RWPE1 (cell line): ENCODE measurements around the gene REEP1.
"Not testable (repeated sequence)": the region's sequence is repeated elsewhere in the genome, so short reads cannot be mapped to it uniquely, and the experiment has no call there.

Experiments used
- CTCF ChIA-PET: fragments of 350-600 bp; sonication (Branson Sonifier 250); formaldehyde crosslinking; extraction: SDS; loops from one replicate; lab custom pipeline; 2021; lab: Yijun Ruan, JAX
- POLR2A ChIA-PET: fragments of 400-600 bp; formaldehyde crosslinking; extraction: SDS; loops from one replicate; lab custom pipeline; 2020; ENCODE audit warnings: antibody characterized with exemption; ENCODE audit not compliant: low non-redundant PET; lab: Yijun Ruan, JAX
- DNase-seq: peaks from one replicate; pipeline ENCODE4 v3.0.0; 2012; ENCODE audit warnings: low spot score
- H3K27ac ChIP-seq: fragments of 450-650 bp; 2 replicates; pipeline ENCODE4 v1.5.1; 2017
- CTCF ChIP-seq: fragments of 450-650 bp; conservative IDR thresholded peaks from 2 replicates; pipeline ENCODE4 v1.5.1; 2017; ENCODE audit warnings: low read depth, mild to moderate bottlenecking

REEP1 gene

DNA sequence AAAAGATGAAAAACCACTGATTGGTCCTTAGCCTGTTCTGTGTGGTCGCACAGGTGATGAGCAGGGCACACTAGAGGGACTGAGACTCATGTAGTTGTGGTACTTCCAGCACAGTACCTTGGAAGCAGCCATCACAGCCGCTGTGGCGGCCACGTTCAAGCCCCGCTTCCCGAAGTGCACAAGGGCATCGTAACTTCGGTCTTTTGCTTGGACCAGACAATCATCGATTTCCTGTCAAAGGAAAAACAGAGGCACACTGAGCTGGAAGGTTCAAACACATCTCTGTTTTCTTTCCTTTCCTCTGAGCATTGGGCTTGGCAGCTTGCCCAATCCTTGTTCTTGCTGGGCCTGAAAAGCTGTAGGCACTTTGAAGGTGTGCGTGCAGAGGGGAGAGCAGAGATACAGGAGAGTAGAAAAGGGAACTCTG is 85.6 kb downstream of the REEP1 start:
- ChIA-PET CTCF (no interaction called here), POLR2A (no interaction called here)
- DNase-seq: no peak
- TF ChIP-seq CTCF: no peak
- no peak overlapping the region for H3K27ac ChIP-seq

GRCh38 chr2:86249579-86250391 is 87.6 kb downstream of the REEP1 start:
- peak; percentile 66 for DNase-seq
- ChIA-PET POLR2A (no interaction called here), CTCF (interaction anchor here (0.6 to 1.1 kb wide), 3 partner anchors 8 to 107 kb away, joined by 3 read pairs; no protein-coding TSS in a partner anchor)
- no peak overlapping the region for H3K27ac ChIP-seq
- TF ChIP-seq CTCF: no peak

DNA sequence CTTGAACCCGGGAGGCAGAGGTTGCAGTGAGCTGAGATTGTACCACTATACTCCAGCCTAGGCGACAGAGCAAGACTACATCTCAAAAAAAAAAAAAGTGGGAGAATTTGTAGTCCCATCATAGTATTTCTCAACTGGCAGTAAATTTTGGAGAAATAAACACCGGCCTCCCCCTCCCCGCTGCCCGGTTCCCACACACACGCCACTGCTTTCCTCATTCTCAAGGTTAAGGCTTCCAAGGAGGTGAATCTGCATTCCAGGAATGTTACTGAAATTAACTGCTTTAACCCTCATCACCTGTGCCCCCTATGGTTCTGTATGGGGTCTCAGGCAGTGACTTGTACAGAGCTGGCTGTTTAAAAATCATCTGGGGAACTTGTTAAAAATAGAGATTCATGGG is 88.2 kb downstream of the REEP1 start:
- ChIA-PET POLR2A (no interaction called here), CTCF (interaction anchor here (0.5 to 1.1 kb wide), 4 partner anchors 9 to 119 kb away, joined by 3 to 7 read pairs (median 3); no protein-coding TSS in a partner anchor)
- no peak for TF ChIP-seq CTCF
- DNase-seq: no peak
- H3K27ac ChIP-seq: no peak overlapping the region

DNA sequence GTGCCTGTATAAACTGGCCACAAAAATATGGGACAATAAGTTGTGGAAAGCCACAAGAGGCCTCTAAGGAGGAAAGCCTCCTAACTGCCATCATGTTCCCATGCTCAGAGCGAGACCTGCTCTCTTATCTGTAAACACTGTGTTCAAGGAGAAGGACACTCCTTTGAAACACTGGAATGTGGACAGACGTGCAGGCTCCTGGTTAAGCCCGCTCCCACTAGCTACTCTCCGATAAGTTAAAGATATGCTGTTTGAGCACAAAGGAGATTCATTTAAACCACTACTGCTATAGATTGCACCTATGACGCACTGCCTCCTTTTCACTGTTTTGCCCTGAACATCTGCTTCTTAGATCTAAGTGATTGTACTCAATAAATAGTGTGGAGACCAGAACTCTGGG is 92.2 kb downstream of the REEP1 start:
- H3K27ac ChIP-seq, CTCF ChIA-PET, DNase-seq, POLR2A ChIA-PET: not testable (repeated sequence)

DNA sequence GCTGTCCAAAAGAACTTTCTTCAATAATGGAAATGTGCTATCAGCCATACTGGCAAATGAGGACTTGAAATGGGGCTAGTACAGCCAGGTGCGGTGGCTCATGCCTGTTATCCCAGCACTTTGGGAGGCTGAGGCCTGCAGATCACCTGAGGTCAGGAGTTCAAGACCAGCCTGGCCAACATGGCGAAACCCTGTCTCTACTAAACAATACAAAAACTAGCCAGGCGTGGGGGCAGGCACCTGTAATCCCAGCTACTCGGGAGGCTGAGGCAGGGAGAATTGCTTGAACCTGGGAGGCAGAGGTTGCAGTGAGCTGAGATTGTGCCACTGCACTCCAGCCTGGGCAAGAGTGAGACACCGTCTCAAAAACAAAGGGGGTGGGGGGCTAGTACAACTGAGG is 92.6 kb downstream of the REEP1 start:
- H3K27ac ChIP-seq, CTCF ChIA-PET, DNase-seq, POLR2A ChIA-PET: not testable (repeated sequence)

GRCh38 chr2:86243950-86244733 is 93.3 kb downstream of the REEP1 start:
- ChIA-PET CTCF (interaction anchor here (0.7 kb wide), 1 partner anchor 205 kb away, joined by 5 read pairs; no protein-coding TSS in a partner anchor), POLR2A (no interaction called here)
- no peak overlapping the region for H3K27ac ChIP-seq
- no peak for DNase-seq
- no peak for TF ChIP-seq CTCF

DNA sequence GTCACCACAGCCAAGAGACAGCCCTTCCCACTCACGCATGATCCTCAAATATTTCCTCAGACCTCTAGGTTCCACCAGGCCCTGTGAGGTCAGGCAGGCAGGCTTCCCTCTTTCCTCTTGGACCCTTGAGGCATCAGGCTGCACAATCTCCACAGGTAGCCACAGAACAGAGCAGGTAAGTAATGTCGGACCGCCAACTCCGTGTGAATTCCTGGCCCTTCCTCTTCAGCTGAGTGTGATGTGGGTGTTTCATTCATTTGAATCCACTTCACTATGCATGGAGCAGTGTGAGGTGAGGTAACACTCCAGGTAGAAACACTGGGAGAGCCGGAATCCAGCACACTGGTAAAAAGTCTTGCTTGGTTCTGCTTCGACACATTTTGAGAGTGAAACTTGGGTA is 94.2 kb downstream of the REEP1 start:
- ChIA-PET POLR2A (no interaction called here), CTCF (no interaction called here)
- DNase-seq: no peak
- no peak for TF ChIP-seq CTCF
- no peak overlapping the region for H3K27ac ChIP-seq
